Loucy (cell line): ENCODE measurements around the gene HS3ST5.

Experiments
- H2AFZ ChIP-seq: fragments of 200-600 bp; sonication (generic); 2 replicates; pipeline ENCODE4 v1.6.0; 2016; ENCODE audit warnings: antibody characterized with exemption, mild to moderate bottlenecking, low read length, moderate library complexity
- H3F3A ChIP-seq: fragments of 200-600 bp; 2 replicates; pipeline ENCODE4 v1.6.0; 2016; ENCODE audit warnings: antibody characterized with exemption, low read depth, mild to moderate bottlenecking
- H3K27me3 ChIP-seq: fragments of 200-600 bp; sonication (generic); 2 replicates; pipeline ENCODE4 v1.6.1; 2014; ENCODE audit warnings: low read length, mild to moderate bottlenecking; ENCODE audit not compliant: insufficient read depth, poor library complexity, severe bottlenecking
- H3K36me3 ChIP-seq: fragments of 200-600 bp; sonication (generic); 2 replicates; pipeline ENCODE4 v1.6.1; 2016; ENCODE audit warnings: low read length; ENCODE audit not compliant: insufficient read depth
- H3K4me1 ChIP-seq: fragments of 200-600 bp; sonication (generic); 2 replicates; pipeline ENCODE4 v1.5.1; 2014; ENCODE audit warnings: low read length, mild to moderate bottlenecking; ENCODE audit not compliant: insufficient read depth, poor library complexity, severe bottlenecking
- H3K4me2 ChIP-seq: fragments of 200-600 bp; sonication (generic); 2 replicates; pipeline ENCODE4 v1.6.0; 2014; ENCODE audit warnings: antibody characterized with exemption, low read length, low read depth, mild to moderate bottlenecking; ENCODE audit not compliant: poor library complexity, severe bottlenecking
- H3K4me3 ChIP-seq: fragments of 200-600 bp; sonication (generic); 2 replicates; pipeline ENCODE4 v1.5.1; 2014; ENCODE audit warnings: low read length, mild to moderate bottlenecking, mixed read lengths; ENCODE audit not compliant: poor library complexity, severe bottlenecking
- H3K79me2 ChIP-seq: fragments of 200-600 bp; sonication (generic); 2 replicates; pipeline ENCODE4 v1.6.1; 2014; ENCODE audit warnings: low read length; ENCODE audit not compliant: insufficient read depth
- H3K9ac ChIP-seq: fragments of 200-600 bp; sonication (generic); 2 replicates; pipeline ENCODE4 v1.6.0; 2014; ENCODE audit warnings: mild to moderate bottlenecking, low read depth, low read length, moderate library complexity; ENCODE audit not compliant: poor library complexity, severe bottlenecking
- H3K9me2 ChIP-seq: fragments of 200-600 bp; sonication (generic); replicated peaks from 2 replicates; pipeline ENCODE4 v1.6.1; 2016; ENCODE audit warnings: low read depth, low read length, mixed read lengths
- H3K9me3 ChIP-seq: fragments of 200-600 bp; sonication (generic); 2 replicates; pipeline ENCODE4 v1.6.1; 2014; ENCODE audit warnings: mild to moderate bottlenecking, antibody characterized with exemption, low read length, low read depth; ENCODE audit not compliant: insufficient read depth
- H4K20me1 ChIP-seq: fragments of 200-600 bp; sonication (generic); 2 replicates; pipeline ENCODE4 v1.6.0; 2014; ENCODE audit warnings: antibody characterized with exemption, low read length, mild to moderate bottlenecking; ENCODE audit not compliant: insufficient read depth, poor library complexity, severe bottlenecking
- EZH2phosphoT487 ChIP-seq: fragments of 200-600 bp; IDR thresholded peaks from 2 replicates; pipeline ENCODE4 v1.6.1; 2018; ENCODE audit warnings: antibody characterized with exemption, mild to moderate bottlenecking, moderate library complexity, borderline replicate concordance
- TF ChIP-seq, protein P1 (sequence below): fragments of 200-600 bp; sonication (generic); conservative IDR thresholded peaks from 2 replicates; pipeline ENCODE4 v1.5.1; 2014; ENCODE audit warnings: mild to moderate bottlenecking, antibody characterized with exemption, low read length

The HS3ST5 gene

DNA sequence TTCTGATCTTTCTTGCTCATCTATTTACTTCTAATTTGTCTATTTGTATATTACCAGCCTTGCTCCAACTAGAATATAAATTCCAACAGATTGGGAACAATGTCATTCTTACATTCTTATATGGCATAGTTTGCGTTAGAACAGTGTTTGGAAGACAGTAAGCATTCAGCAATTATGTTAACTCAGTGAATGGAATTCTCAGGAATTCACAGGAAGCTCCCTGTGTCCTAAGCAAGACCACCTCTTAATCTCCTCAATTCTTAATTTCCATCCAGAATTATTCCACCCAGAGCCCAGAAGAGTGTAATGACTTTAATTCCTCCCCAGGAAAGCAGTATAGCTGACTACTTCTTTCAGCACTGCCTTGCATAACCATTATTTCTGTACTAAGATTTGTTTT, 18.2 kb upstream of the HS3ST5 start:
- H3K4me1 ChIP-seq, result no peaks in the 10 kb centered on the region
- no peaks in the 10 kb centered on the region for H3K9me2 ChIP-seq

DNA sequence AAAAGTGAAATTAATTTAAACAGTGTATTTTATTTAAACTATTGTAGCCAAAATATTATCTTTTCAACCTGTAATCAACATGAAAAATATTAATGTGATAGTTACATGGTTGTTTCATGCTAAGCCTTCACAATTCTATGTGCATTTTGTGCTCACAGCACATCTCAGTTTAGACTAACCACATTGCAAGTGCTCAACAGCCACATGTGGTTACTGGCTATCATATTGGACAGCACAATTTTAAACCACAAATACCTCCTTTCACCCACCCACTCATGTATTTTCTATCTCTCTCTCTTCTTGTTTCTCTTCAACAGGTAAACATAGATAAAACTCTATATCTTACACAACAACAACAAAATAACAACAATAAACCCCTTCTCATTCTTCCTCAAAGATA, 12.5 kb upstream of the HS3ST5 start:
- H3K4me1 ChIP-seq, result no peaks in the 10 kb centered on the region
- no peaks in the 10 kb centered on the region for H4K20me1 ChIP-seq
- H3K9ac ChIP-seq, result no peak overlapping the region
- H3K9me3 ChIP-seq, result no peaks in the 10 kb centered on the region
- H3F3A ChIP-seq, result no peaks in the 10 kb centered on the region
- H3K36me3 ChIP-seq, result no peaks in the 10 kb centered on the region
- no peak overlapping the region for H3K4me3 ChIP-seq
- no peaks in the 10 kb centered on the region for H3K79me2 ChIP-seq
- TF ChIP-seq, protein P1, sequence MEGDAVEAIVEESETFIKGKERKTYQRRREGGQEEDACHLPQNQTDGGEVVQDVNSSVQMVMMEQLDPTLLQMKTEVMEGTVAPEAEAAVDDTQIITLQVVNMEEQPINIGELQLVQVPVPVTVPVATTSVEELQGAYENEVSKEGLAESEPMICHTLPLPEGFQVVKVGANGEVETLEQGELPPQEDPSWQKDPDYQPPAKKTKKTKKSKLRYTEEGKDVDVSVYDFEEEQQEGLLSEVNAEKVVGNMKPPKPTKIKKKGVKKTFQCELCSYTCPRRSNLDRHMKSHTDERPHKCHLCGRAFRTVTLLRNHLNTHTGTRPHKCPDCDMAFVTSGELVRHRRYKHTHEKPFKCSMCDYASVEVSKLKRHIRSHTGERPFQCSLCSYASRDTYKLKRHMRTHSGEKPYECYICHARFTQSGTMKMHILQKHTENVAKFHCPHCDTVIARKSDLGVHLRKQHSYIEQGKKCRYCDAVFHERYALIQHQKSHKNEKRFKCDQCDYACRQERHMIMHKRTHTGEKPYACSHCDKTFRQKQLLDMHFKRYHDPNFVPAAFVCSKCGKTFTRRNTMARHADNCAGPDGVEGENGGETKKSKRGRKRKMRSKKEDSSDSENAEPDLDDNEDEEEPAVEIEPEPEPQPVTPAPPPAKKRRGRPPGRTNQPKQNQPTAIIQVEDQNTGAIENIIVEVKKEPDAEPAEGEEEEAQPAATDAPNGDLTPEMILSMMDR, result no peak
- no peak for TF ChIP-seq EZH2phosphoT487
- H3K9me2 ChIP-seq, result no peaks in the 10 kb centered on the region
- no peaks in the 10 kb centered on the region for H3K27me3 ChIP-seq
- H2AFZ ChIP-seq, result no peak overlapping the region
- no peak overlapping the region for H3K4me2 ChIP-seq

More for the DNA sequence above, 18.2 kb upstream of the HS3ST5 start:
- no peaks in the 10 kb centered on the region for H3K36me3 ChIP-seq
- H2AFZ ChIP-seq, result no peak overlapping the region
- no peaks in the 10 kb centered on the region for H3K27me3 ChIP-seq
- no peaks in the 10 kb centered on the region for H3K9me3 ChIP-seq
- no peak overlapping the region for H3K4me3 ChIP-seq
- no peaks in the 10 kb centered on the region for H3K79me2 ChIP-seq
- H3K9ac ChIP-seq, result no peak overlapping the region
- H4K20me1 ChIP-seq, result no peaks in the 10 kb centered on the region
- TF ChIP-seq, protein P1, result no peak
- no peak for TF ChIP-seq EZH2phosphoT487
- no peaks in the 10 kb centered on the region for H3F3A ChIP-seq
- no peak overlapping the region for H3K4me2 ChIP-seq

- no peak overlapping the region for H3K4me3 ChIP-seq
- no peak overlapping the region for H3K9ac ChIP-seq
- no peak overlapping the region for H3K4me2 ChIP-seq
- H3K79me2 ChIP-seq, result no peaks in the 10 kb centered on the region
- no peaks in the 10 kb centered on the region for H3K4me1 ChIP-seq
- no peaks in the 10 kb centered on the region for H3K9me3 ChIP-seq
- H3K9me2 ChIP-seq, result no peaks in the 10 kb centered on the region
- H3F3A ChIP-seq, result no peaks in the 10 kb centered on the region
- no peak overlapping the region for H2AFZ ChIP-seq
- TF ChIP-seq, protein P1, result no peak
- TF ChIP-seq EZH2phosphoT487, result no peak
- no peaks in the 10 kb centered on the region for H4K20me1 ChIP-seq
- no peaks in the 10 kb centered on the region for H3K27me3 ChIP-seq
- no peaks in the 10 kb centered on the region for H3K36me3 ChIP-seq
Measured at GRCh38 chr6:114354482-114354881, 11.7 kb upstream of the HS3ST5 start.
